Fibroblast of lung (primary cell): ENCODE measurements around the gene PTPN14.

Experiments
- CTCF ChIP-seq, 2 donors: IDR thresholded peaks in 1 of 2; conservative IDR thresholded peaks in 1 of 2; 1 replicate in 1 of 2; 2 replicates in 1 of 2; pipeline ENCODE4 v1.5.1; 2011 to 2012; ENCODE audit warnings: low read length in 2 of 2, control low read depth in 1 of 2, inconsistent platforms in 1 of 2, low read depth in 1 of 2, mild to moderate bottlenecking in 1 of 2
- EZH2 ChIP-seq: IDR thresholded peaks from 2 replicates; pipeline ENCODE4 v1.5.1; 2012; ENCODE audit warnings: low read length, control low read depth, mild to moderate bottlenecking; ENCODE audit errors: missing control alignments

DNA sequence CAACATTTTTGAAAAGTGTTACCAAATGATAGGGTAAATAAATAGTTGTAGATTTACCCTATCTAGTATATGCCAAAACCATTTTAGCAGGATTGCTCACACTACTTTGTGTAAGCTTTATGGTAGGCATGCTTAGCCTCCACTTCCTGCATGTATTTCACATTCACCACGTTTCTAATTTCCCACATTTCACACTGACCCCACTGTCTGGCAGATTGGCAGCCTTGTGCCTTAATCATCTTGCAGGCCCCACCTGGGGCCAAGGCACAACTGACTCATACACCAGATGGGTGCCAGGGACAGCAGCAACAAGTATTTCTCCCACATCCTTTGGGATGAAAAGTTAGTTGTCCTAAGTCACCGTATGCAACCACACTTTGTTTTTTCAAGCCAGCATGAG is 30.4 kb upstream of the PTPN14 start:
- TF ChIP-seq CTCF (conservative IDR thresholded peaks at IDR 0.05 in 1 of 2, IDR thresholded peaks at IDR 0.05 in 1 of 2; ENCODE audit: low read depth in 1 of 2, low read length in 2 of 2) (no peak), EZH2 (no peak)
